Endothelial cell of umbilical vein (primary cell): Measurements from ENCODE around the gene C22orf42. TPM values are rescaled to one million over a fixed set of nuclear protein-coding genes. Genes with fewer than 3 reads are reported as not detected.

Source experiments
- BruUV-seq: library from RNA; stranded (reverse); fragments of 400-500 nt; replicated peaks from 2 replicates; lab custom pipeline; 2021; lab: Mats Ljungman, UMichigan
- CTCF ChIA-PET: fragments of 300-600, 350-600 bp; sonication (Branson Sonifier 250); formaldehyde crosslinking; loops from one replicate; lab custom pipeline; 2021; ENCODE audit warnings: antibody characterized with exemption, inconsistent platforms; lab: Charles Lee
- POLR2A ChIA-PET: fragments of 300-600, 350-600 bp; sonication (Branson Sonifier 250); formaldehyde crosslinking; loops from one replicate; lab custom pipeline; 2021; ENCODE audit warnings: antibody characterized with exemption, inconsistent platforms; lab: Charles Lee
- DNase-seq: peaks from one replicate; pipeline ENCODE4 v3.0.0-alpha.2; 2011; ENCODE audit warnings: low read depth, low spot score
- FAIRE-seq: peaks from 2 replicates; lab custom pipeline; 2011; peaks lifted over from hg19 to GRCh38; lab: Jason Lieb, UNC
- H2AFZ ChIP-seq: 2 replicates; pipeline ENCODE4 v1.6.0; 2012; ENCODE audit warnings: low read depth, low read length, control low read depth, inconsistent platforms
- H3K27ac ChIP-seq: 2 replicates; pipeline ENCODE4 v1.5.1; 2011; ENCODE audit warnings: low read depth, mild to moderate bottlenecking, control low read depth, low read length, moderate library complexity; ENCODE audit not compliant: insufficient read depth
- H3K27me3 ChIP-seq, 2 experiments: 2 replicates each; pipeline versions ENCODE4 v1.6.0 to v1.6.1; 2011; ENCODE audit warnings: low read length in 2 of 2, mixed read lengths in 1 of 2; ENCODE audit not compliant: control insufficient read depth in 2 of 2, insufficient read depth in 2 of 2
- H3K36me3 ChIP-seq, 2 experiments: 2 replicates in 1 of 2; 3 replicates in 1 of 2; pipeline ENCODE4 v1.5.1; 2011; ENCODE audit warnings: low read length in 2 of 2, mild to moderate bottlenecking in 1 of 2, moderate library complexity in 1 of 2; ENCODE audit not compliant: control insufficient read depth in 2 of 2, insufficient read depth in 2 of 2; ENCODE audit errors: extremely low read depth in 1 of 2
- H3K4me1 ChIP-seq: 3 replicates; pipeline ENCODE4 v1.5.1; 2011; ENCODE audit warnings: mild to moderate bottlenecking, low read length; ENCODE audit not compliant: control insufficient read depth, insufficient read depth; ENCODE audit errors: extremely low read depth
- H3K4me2 ChIP-seq: 2 replicates; pipeline ENCODE4 v1.6.1; 2011; ENCODE audit warnings: low read length, control low read depth, mixed read lengths; ENCODE audit not compliant: insufficient read depth
- H3K4me3 ChIP-seq, 3 experiments: fragments of 200-600 bp in 1 of 3; sonication (generic), shearing (Covaris generic) in 1 of 3; replicated peaks in 1 of 3; 2 replicates each; pipeline ENCODE4 v1.5.1; 2011 to 2016; ENCODE audit warnings: control low read depth in 3 of 3, low read length in 3 of 3, mild to moderate bottlenecking in 2 of 3, inconsistent platforms in 1 of 3, low read depth in 1 of 3, moderate library complexity in 1 of 3; ENCODE audit not compliant: insufficient read depth in 1 of 3
- H3K79me2 ChIP-seq: 2 replicates; pipeline ENCODE4 v1.6.0; 2012; ENCODE audit warnings: low read length, inconsistent platforms; ENCODE audit not compliant: control insufficient read depth, insufficient read depth
- H3K9ac ChIP-seq: replicated peaks from 2 replicates; pipeline ENCODE3; 2011; ENCODE audit warnings: low read length, control low read depth; ENCODE audit not compliant: insufficient read depth; ENCODE audit errors: extremely low read depth
- H3K9me1 ChIP-seq: replicated peaks from 3 replicates; pipeline ENCODE4 v1.6.0; 2011; ENCODE audit warnings: mild to moderate bottlenecking, low read length; ENCODE audit not compliant: control insufficient read depth, insufficient read depth; ENCODE audit errors: extremely low read depth
- H3K9me3 ChIP-seq: replicated peaks from 2 replicates; pipeline ENCODE4 v1.5.1; 2012; ENCODE audit warnings: low read length, inconsistent platforms; ENCODE audit not compliant: control insufficient read depth, insufficient read depth
- H4K20me1 ChIP-seq: replicated peaks from 2 replicates; pipeline ENCODE3; 2011; ENCODE audit warnings: mild to moderate bottlenecking, low read length; ENCODE audit not compliant: control insufficient read depth, insufficient read depth; ENCODE audit errors: extremely low read depth
- EZH2 ChIP-seq: IDR thresholded peaks from 2 replicates; pipeline ENCODE4 v1.6.1; 2012; ENCODE audit warnings: borderline replicate concordance, low read depth, mild to moderate bottlenecking, moderate library complexity, low read length, inconsistent platforms; ENCODE audit not compliant: severe bottlenecking
- FOS ChIP-seq: IDR thresholded peaks from 2 replicates; pipeline ENCODE4 v1.6.1; 2011; ENCODE audit warnings: mild to moderate bottlenecking, low read length, moderate library complexity, borderline replicate concordance; ENCODE audit not compliant: insufficient read depth
- GATA2 ChIP-seq: IDR thresholded peaks from 2 replicates; pipeline ENCODE4 v1.7.0; 2011; ENCODE audit warnings: low read depth, mild to moderate bottlenecking, moderate library complexity, mixed read lengths, low read length; ENCODE audit not compliant: insufficient read length, insufficient read depth
- JUN ChIP-seq: IDR thresholded peaks from 2 replicates; pipeline ENCODE4 v1.6.1; 2011; ENCODE audit warnings: borderline replicate concordance, low read depth; ENCODE audit not compliant: insufficient read length, insufficient read depth
- MYC ChIP-seq: IDR thresholded peaks from one replicate; pipeline ENCODE4 v1.6.1; 2011; ENCODE audit warnings: mild to moderate bottlenecking, low read depth, low read length
- POLR2A ChIP-seq: IDR thresholded peaks from 2 replicates; pipeline ENCODE4 v1.6.1; 2012; ENCODE audit warnings: low read depth, mild to moderate bottlenecking, control low read depth, low read length
- POLR2AphosphoS5 ChIP-seq: IDR thresholded peaks from 2 replicates; pipeline ENCODE4 v1.6.1; 2012; ENCODE audit warnings: low read depth, mild to moderate bottlenecking, control low read depth, low read length, moderate library complexity; ENCODE audit not compliant: insufficient read depth
- dilution Hi-C: fragments of 300-500 bp; cut with MboI; formaldehyde crosslinking; loops from one replicate; pipeline ENCODE4 v1.15.0; 2019; ENCODE audit warnings: low sequenced_read_pairs; ENCODE audit not compliant: extremely low pct_ligation_motif_present
- intact Hi-C: fragments of 100-400 bp; cut with micrococcal nuclease; formaldehyde crosslinking; loops from one replicate; pipeline ENCODE4 v1.10.0; 2022
- polyA plus RNA-seq, 4 experiments: library from polyadenylated mRNA; depleted of rRNA in 3 of 4; stranded (reverse) in 3 of 4; unstranded in 1 of 4; fragments of >200 nt; gene quantifications; 2 replicates each; pipeline versions ENCODE4 v1.2.1 to v1.2.3, GENCODE V29; 2011 to 2012; ENCODE audit warnings: missing spikeins in 1 of 4
- total RNA-seq: library from RNA; stranded (reverse); gene quantifications from 2 replicates; pipeline ENCODE4 v1.2.3, GENCODE V29; 2021
- TF ChIP-seq, protein P1 (sequence below): IDR thresholded peaks from 2 replicates; pipeline ENCODE4 v1.6.1; 2011; ENCODE audit not compliant: insufficient read depth, insufficient read length
- TF ChIP-seq, protein P2 (sequence below), 2 donors: IDR thresholded peaks; 1 replicate in 1 of 2; 2 replicates in 1 of 2; pipeline ENCODE4 v1.5.1; 2011; ENCODE audit warnings: low read length in 2 of 2, mild to moderate bottlenecking in 2 of 2, moderate library complexity in 2 of 2, control low read depth in 1 of 2, inconsistent platforms in 1 of 2, low read depth in 1 of 2; ENCODE audit not compliant: insufficient read depth in 1 of 2; ENCODE audit errors: extremely low read depth in 1 of 2

Gene C22orf42
- total and polyA plus RNA-seq, 2 donors (not counting 3 experiments of a cell fraction or from before 2014, with no cell fraction given), result not detected

GRCh38 chr22:32208681-32209080, 49.6 kb upstream of the C22orf42 start:
- Histone ChIP-seq H3K36me3 (no peaks in the 10 kb centered on the region), H3K27me3 (peaks cover 2 to 10% of the 10 kb centered on the region in 2 experiments), H4K20me1 (no peaks in the 10 kb centered on the region), H3K9me1 (no peaks in the 10 kb centered on the region), H3K4me3 (no peak overlapping the region), H3K9ac (no peak overlapping the region), H3K4me1 (no peaks in the 10 kb centered on the region), H3K79me2 (no peaks in the 10 kb centered on the region), H2AFZ (no peak overlapping the region), H3K27ac (no peak overlapping the region), H3K9me3 (no peaks in the 10 kb centered on the region), H3K4me2 (no peak overlapping the region)
- dilution Hi-C loops, result no loop called here
- DNase-seq, result no peak
- CTCF ChIA-PET, result interaction anchor here (1.3 kb wide), 1 partner anchor 57 kb away, joined by 4 read pairs; no protein-coding TSS in a partner anchor
- no peak for FAIRE-seq
- TF ChIP-seq MYC (no peak), POLR2AphosphoS5 (no peak), POLR2A (no peak), EZH2 (no peak), JUN (no peak), FOS (no peak), GATA2 (no peak)
- TF ChIP-seq, protein P1, sequence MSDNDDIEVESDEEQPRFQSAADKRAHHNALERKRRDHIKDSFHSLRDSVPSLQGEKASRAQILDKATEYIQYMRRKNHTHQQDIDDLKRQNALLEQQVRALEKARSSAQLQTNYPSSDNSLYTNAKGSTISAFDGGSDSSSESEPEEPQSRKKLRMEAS, result no peak
- TF ChIP-seq, protein P2, sequence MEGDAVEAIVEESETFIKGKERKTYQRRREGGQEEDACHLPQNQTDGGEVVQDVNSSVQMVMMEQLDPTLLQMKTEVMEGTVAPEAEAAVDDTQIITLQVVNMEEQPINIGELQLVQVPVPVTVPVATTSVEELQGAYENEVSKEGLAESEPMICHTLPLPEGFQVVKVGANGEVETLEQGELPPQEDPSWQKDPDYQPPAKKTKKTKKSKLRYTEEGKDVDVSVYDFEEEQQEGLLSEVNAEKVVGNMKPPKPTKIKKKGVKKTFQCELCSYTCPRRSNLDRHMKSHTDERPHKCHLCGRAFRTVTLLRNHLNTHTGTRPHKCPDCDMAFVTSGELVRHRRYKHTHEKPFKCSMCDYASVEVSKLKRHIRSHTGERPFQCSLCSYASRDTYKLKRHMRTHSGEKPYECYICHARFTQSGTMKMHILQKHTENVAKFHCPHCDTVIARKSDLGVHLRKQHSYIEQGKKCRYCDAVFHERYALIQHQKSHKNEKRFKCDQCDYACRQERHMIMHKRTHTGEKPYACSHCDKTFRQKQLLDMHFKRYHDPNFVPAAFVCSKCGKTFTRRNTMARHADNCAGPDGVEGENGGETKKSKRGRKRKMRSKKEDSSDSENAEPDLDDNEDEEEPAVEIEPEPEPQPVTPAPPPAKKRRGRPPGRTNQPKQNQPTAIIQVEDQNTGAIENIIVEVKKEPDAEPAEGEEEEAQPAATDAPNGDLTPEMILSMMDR (IDR thresholded peaks at IDR 0.05; ENCODE audit: extremely low read depth in 1 of 2, insufficient read depth in 1 of 2, low read depth in 1 of 2, low read length in 2 of 2), result no peak
- POLR2A ChIA-PET, result no interaction called here
- intact Hi-C loops, result loop anchor here (5.0 kb wide), 1 partner anchor 231 kb away; no protein-coding TSS in a partner anchor
- no TSS peak for BruUV-seq
